ENCODE results near the gene ATAD1.
"Not testable (repeated sequence)": the region's sequence is repeated elsewhere in the genome, so short reads cannot be mapped to it uniquely, and the experiment has no call there.

ATAD1 gene

DNA sequence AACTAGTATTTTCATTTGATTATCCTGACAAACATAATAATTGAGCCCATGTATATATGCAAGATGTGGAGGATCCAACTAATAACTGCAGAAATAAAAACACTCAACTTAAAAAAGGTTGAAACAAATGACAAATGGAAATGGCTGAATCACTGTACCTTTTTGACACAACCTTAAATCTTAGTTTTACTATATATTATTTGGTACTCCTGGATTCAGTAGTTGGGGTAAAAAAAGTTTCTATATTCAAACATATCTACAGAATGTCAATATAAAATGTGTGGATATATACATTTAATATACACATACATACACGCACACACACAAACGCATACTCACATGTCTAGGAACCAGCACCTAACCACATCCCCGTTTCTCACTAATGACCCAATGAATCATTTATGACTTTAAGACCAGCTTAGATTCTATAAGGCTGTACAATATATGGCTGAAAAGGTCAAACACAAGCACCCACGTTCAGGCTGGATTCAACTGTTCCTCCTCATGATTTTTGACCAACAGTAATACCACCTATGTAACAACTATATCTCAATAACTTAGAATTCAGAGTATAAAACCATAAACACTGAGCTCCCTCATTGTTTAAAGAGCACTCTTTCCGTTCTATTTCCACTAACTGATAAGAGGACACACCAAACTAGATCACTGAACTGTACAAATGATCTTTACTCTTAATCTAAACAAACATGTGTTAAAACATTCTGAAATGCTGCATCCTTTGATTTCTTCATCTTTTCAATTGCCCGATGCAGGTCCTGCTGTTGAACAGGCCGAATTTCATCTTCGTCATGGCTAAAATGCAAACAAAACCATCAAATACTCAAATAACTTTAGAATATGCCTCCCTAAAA lies 63.8 kb downstream of the ATAD1 start:
- DNase-seq, result no peak
- ATAC-seq, result peak; percentile 88

DNA sequence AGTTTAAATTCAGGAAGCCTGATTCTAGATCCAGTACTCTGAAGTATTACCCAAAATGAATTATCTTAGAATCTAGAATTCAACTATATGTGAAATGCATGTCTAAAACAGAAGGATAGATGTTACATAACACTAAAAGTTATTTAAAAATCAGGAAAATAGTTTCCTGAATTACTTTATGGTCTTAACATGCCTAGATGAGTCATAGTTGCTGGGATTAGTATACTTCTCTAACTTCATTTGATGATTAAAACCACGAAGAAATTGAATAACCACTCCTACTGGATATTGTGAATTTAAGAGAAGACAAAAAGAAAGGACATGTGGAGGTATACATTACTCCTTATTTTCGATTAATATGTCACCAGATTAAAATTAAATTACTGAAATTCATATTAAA lies 65.5 kb downstream of the ATAD1 start:
- ATAC-seq (no peak), DNase-seq (no peak)

DNA sequence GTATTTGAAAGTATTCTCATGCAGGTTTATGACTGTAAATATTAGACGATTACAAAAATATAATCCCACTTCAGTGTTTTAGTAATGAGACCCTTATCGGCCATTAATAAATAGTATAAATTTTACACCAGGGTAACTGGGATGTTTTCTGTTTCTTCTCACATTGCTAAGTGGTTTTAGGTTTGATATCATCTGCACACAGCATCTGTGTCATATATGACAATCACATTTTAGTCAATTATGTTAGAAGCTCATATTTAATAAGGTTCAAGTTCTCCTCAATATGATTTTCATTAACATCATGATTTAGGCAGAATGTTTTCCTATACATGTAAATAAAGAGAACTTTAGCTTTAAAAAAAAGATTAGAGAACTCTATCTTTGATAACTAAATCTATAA lies 66.8 kb downstream of the ATAD1 start:
- DNase-seq (no peak), ATAC-seq (no peak)

DNA sequence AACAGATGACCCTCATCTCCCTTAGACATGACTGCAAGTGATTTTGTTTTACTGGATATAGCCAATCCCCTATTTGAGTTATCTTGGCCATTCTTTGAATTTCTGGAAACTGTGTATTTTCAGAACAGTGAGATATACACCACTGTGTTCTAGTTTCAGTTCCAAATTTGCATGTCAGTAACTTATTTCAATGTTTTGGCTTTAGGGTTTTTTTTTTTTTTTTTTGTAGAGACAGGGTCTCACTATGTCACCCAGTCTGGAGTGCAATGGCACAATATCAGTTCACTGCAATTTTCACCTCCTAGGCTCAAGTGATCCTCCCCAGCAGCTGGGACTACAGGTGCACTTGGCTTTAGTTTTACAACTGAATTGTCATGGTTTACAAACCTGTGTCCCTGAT lies 67.2 kb downstream of the ATAD1 start:
- no peak for ATAC-seq
- no peak for DNase-seq

DNA sequence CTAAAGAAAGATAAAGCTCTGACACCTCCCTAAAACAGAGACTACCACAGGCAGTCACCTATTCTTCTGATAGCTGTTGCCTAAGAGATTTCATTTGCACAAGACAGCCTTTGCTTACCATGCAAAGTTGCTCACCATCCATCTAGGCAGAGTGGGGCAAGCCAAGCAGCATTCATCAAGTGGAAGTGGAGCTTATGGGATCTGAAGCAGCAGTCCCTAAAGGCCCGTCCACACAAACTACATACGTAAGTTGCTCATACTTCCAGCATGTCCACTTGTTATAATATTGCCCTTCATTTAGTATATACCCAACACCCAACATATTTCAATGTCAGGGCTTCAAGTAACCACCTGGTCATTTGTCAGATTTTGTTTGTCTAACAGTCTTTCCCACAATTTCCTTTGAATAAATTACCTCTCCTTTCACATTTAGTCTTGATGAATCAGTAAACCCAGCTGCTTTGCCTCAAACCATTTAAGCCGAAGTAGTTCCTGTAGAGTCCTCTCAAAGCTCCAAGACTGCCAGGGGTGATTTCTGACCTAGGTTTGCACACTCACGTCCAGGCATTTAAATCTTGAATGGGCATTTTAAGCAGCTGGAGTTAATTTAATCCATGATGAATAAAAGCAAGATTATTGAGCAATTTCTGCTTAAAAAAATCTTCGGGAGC lies 67.9 kb downstream of the ATAD1 start:
- ATAC-seq (no peak), DNase-seq (no peak)

DNA sequence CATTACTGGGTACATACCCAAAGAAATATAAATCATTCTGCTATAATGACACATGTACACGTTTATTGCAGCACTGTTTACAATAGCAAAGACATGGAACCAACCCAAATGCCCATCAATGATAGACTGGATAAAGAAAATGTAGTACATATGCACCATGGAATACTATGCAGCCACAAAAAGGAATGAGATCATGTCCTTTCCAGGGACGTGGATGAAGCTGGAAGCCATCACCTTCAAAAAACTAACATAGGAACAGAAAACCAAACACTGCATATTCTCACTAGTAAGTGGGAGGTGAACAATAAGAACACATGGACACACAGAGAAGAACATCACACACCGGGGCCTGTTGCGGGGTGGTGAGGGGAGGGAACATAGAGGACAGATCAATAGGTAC lies 69.8 kb downstream of the ATAD1 start:
- DNase-seq, ATAC-seq: not testable (repeated sequence)

DNA sequence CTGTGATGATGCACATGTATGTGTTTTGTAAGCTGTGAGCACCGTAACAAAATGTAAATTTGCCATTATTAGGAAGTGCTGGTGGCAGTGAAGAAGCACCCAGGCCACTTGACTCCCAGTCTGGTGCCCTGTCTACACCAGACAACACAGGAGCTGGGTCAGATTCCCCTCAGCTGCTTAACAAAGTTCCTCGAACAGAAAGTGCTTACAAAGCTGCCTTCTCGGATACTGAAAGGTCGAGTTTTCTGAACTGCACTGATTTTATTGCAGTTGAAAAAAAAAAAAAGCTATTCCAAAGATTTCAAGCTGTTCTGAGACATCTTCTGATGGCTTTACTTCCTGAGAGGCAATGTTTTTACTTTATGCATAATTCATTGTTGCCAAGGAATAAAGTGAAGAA lies 71.1 kb downstream of the ATAD1 start:
- DNase-seq, result no peak
- no peak for ATAC-seq

DNA sequence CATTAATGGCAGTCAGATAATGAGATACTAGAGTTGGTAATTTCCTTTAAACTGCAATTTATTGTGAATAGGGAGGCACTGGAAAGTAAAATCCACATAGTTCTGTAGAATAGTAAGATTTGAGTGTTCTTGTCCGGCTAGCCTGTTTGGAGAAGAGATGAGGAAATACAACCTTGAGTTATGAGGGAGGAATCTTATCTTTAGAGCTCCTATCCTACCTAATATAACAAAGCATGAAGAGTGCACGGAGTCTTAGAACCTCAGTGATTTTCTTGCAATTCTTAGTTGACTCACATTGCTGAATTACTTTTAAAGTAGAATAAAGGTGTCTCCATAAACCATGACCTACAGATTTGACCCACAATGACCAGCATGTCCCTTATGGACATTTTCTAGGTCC lies 73.4 kb downstream of the ATAD1 start:
- ATAC-seq (no peak), DNase-seq (no peak)

DNA sequence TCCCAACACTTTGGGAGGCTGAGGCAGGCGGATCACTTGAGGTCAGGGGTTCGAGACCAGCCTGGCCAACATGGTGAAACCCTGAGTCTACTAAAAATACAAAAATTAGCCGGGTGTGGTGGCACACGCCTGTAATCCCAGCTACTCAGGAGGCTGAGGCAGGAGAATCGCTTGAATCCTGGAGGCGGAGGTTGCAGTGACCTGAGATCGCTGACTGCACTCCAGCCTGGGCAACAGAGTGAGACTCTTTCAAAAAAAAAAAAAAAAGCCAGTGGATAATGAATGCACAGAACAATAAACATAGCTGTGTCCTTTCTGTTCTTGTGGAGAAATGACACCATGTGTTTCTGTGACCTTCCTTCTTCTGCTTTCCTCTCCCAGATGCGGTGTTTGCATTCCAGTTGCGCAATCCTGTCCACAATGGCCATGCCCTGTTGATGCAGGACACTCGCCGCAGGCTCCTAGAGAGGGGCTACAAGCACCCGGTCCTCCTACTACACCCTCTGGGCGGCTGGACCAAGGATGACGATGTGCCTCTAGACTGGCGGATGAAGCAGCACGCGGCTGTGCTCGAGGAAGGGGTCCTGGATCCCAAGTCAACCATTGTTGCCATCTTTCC lies 74.9 kb downstream of the ATAD1 start:
- not testable (repeated sequence) for DNase-seq, ATAC-seq

DNA sequence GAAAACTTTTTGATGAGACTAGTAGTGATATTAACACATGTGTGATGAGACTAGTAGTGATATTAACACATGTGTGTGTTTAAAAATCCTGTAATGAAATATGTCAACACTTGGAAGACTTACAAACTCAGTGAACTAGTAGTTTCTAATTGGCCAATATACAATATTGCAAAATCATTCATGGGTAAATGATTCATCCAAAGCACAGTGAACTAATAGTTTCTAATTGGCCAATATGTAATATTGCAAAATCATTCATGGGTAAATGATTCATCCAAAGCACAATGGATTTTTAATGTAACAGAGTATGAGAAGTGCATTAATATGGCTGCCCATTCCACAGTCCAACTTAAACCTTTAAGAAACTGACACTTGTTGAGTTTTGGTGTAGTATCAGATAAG lies 77.8 kb downstream of the ATAD1 start:
- ATAC-seq (no peak), DNase-seq (no peak)

DNA sequence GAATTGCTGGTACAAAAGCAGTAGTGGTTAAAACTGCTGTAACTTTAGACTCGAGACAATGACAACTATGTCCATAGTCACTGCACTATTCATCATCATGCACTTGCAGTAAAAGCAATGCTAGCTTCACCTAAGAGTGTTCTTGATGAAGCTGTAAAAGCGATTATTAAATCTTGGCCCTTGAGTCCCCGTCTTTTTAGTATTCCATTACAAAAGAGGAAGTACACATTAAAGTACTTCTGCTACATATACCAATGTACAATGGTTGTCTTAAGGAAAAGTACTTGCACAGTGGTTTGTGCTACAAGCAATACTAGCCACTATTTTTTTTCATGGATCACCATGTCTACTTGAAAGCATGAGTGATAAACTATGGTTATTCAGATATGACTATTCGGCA lies 78.3 kb downstream of the ATAD1 start:
- no peak for ATAC-seq
- no peak for DNase-seq

DNA sequence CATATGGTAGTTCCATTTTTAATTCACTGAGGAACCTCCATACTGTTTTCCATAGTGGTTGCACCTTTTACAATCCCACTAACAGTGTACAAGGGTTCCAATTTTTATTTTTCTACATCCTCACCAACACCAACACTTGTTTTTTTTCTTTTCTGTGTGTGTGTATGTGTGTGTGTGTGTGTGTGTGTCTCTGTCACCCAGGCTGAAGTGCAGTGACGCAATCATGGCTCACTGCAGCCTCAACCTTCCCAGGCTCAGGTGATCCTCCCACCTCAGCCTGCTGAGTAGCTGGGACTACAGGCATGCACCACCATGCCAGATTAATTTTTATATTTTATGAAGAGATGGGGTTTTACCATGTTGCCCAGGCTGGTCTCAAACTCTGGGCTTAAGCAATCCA lies 79.8 kb downstream of the ATAD1 start:
- not testable (repeated sequence) for DNase-seq, ATAC-seq

DNA sequence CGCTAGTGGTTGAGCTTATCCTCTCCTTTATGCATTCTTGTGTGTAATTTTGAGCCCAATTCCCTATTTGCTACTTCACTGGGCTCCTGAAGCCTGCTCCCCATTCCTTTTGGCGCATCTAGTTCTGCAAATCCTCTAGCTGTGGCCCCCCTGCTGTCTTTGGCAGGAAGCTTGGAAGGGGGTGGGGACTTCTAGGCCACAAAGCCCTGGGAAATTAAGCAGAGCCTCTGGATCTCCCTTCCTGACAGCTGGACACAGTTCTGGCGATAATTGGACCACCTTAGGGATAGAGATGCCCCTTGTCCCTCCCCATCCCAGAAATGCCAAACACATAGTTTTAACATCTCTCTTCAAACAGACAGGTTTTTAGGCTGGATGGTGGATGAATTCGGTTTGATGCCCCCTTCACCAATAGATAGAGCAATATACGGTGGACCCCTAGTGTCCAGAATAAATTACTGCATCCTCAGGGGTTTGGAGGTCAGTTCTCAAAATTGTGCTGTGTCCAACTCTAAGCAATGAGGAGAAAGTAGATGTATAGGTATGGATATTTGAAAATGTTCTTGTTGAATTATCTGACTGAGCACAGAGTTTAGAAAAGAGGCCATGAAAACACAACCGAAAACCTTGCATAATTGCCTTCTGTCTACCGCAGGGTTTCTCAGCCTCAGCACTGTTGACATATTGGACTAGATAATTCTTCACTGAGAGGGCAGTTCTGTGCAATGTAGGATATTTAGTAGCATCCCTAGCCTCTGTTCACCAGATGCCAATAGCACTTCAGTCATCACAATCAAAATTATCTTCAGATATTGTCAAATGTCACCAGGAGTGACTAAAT lies 82.8 kb downstream of the ATAD1 start:
- no peak for DNase-seq
- ATAC-seq, result peak; percentile 57

DNA sequence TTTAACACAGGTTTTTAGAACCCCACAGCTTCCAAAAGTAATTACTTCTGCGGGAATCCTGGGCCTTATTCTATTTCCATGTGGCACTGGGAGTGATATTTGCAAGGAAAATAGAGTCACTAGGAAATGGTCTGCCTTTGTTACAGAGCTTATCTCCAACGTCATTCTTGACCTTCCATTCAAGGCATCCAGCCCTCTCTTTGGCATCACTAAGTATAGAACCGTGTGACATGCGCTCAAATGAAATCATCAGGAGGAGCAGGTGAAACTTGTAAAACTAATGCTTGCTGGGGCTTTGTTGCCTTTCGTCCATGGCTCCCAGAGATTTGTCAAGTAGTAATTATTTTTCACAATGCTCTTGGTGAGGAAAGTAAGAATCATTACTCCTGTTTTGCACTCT lies 84.9 kb downstream of the ATAD1 start:
- no peak for DNase-seq
- ATAC-seq, result no peak

DNA sequence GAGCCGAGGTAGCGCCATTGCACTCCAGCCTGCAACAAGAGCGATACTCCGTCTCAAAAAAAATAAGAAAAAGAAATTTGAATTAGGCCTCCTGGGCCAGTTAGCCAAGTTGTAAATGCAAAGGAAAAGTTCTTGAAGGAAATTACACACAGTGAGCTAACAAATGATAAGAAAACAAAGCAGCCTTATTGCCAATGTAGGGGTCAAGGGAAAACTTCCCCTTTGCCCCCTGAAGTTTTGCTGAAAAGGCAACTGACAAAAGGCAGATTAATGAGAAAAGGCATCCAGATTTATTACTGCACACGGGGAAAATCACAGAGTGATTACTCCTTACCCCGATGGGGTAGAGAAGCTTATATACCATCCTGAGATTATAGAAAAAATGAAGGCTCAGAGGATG lies 88.1 kb downstream of the ATAD1 start:
- ATAC-seq, result no peak

DNA sequence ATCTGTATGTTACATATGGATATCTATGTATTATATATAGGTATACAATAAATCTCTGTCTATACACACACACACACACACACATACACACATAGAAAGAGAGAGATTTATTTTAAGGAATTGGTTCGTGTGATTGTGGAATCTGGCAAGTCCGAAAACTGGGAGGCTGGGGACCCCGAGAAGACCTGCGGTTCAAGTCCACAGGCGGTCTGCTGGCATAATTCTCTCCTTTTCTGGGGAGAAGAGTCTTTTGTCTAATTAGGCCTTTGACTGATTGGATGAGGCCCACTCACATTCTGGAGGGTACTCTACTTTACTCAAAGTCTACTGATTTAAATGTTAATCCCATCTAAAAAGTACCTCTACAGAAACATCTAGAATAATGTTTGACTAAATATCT lies 93.2 kb downstream of the ATAD1 start:
- DNase-seq, result no peak

More for the DNA sequence above, 88.1 kb downstream of the ATAD1 start:
- DNase-seq, result no peak

DNA sequence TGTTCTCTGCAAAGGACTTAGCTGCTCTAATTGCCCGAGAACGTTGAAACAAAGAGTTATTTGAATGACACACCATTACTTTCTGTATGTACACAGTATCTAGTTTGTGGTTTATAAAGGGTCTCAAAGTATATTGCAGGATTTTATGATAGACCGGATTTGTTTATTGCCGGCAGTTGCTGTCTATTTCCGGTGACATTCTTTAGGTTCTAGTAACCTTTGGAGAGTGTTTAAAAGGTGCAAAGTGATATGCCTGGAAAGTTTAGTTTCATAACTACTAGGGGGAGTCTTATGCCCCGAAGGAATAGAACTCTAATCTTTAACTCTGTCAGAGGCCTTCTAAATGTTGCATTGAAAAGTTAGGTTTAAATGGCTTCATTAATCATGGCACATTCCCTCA lies 94.5 kb downstream of the ATAD1 start:
- ATAC-seq (no peak), DNase-seq (no peak)

More for the DNA sequence above, 93.2 kb downstream of the ATAD1 start:
- ATAC-seq, result no peak

DNA sequence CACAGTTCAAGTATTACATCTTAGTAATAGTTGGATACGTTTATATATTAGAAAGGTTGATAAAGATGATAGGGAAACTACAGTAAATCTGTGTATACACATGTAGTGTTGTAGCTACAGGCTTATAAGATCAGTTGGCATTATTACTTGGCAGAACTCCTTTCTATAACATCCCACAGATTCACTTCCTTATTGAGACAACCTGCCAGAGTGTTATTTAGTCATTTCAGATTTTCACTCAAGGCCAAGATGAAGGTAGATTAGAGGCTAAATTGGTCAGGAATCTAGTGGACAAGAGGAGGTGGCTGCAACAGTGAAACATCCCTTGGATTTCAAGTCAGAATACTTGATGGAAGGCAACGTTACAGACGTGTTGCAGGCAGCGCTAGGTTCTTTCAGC lies 95.3 kb downstream of the ATAD1 start:
- DNase-seq (no peak), ATAC-seq (no peak)

DNA sequence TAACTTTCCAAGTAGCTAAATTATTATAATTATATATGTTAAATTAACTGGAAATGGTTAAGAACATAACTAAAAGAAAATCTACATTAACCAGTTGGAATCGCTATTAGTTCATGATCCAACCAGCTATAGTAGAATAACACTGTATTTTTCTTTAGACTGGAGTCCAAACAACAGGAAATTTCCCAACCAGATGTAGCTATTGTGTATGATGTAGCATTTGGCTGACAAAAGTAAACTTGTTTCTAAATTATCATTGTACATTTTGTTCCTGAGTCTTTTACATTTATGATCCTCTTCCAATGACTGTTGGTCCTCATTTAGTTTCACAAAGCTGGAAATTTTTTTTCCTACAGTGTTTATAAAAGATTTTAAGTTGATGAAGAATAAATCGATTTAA lies 96.2 kb downstream of the ATAD1 start:
- no peak for ATAC-seq
- no peak for DNase-seq

DNA sequence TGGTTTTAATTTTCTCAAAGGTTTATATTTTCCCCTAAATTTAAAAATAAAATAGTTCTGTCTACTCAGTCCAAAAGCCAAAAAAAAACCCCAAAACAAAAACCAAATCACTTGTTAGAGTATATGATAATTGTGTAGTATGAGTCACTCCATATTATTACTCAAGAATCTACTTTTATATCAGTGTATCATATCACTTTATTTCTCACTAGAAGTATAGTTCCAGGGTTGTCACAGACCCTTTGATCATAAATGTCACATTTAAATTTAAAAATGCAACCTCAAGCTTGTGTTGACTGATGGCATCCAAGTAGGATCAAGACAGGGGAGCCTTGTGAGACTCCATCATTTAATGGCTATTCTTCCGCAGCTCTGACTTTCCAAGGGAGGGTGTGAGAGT lies 97.4 kb downstream of the ATAD1 start:
- ATAC-seq, result peak; percentile 43
- no peak for DNase-seq

DNA sequence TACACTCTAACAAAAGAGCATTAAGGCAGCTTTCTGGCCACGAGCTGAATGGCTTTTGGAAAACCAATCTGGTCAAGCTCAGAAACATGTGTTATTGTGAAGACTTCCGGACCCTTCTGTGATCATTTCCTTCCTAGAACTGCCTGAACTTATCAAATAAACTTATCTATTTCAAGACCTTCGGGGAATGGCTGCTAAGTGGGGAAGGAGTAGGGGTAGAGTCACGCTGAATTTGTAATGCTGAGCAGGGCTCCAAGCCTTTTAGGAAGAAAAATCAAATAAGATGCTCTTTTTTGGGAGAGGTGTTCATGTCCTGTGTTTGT lies 101.7 kb downstream of the ATAD1 start:
- no peak for DNase-seq
- no peak for ATAC-seq

DNA sequence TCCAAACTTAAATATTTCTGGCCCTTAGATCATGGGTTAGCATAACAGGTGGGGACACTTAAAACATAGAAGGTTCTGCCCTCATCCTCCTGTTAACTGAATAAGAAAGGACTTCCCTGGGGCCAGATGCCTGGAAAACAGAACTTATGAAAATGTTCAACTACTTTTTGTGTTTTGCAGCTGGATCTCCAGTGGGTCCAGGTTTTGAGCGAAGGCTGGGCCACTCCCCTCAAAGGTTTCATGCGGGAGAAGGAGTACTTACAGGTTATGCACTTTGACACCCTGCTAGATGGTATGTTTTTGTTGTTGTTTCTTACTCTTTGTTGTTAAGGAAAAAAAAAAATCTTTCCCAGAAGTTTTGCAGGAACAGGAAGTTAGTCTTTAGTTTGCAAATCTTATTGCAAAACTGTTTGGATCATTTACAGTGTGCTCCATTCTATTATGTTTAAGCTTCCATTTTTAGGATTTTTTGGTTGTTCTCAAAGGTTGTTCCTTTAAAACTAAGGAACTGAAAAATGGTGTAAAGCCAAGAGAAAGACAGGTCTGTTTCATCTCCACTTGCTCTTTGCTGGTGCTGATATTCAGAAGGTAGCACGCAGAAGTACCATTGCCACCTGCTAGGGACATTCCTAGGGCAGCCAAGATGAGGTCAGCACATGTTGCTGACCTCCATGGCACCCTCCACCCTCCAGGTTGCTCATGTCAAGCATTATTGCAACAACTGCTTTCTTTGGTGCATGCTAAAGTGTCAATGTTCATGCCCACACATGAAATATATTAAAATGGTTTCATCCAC lies 102.3 kb downstream of the ATAD1 start:
- ATAC-seq (no peak), DNase-seq (no peak)
